Heart right ventricle (tissue), 16 donors: ENCODE data around the gene COL8A2. TPM values are rescaled to one million over a fixed set of nuclear protein-coding genes. Genes with fewer than 3 reads are reported as not detected.

Experiments
- ATAC-seq, 8 donors: fragments of 200-7000 bp; cut with Tn5 transposase; one replicate each; pipeline ENCODE4 v1.9.1; 2020; ENCODE audit warnings: mild to moderate bottlenecking in 8 of 8, moderate library complexity in 8 of 8, moderate number of reproducible peaks in 1 of 8
- DNase-seq, 2 donors: peaks; one replicate each; pipeline ENCODE4 v3.0.0-alpha.2; 2020
- H3K27ac ChIP-seq, 10 donors: fragments of 200-600 bp; sonication (generic) in 2 of 10; one replicate each; pipeline versions ENCODE4 v1.5.0 to v1.8.0; 2020 to 2022; ENCODE audit warnings: mild to moderate bottlenecking in 3 of 10
- H3K27me3 ChIP-seq, 7 donors: fragments of 200-600 bp; one replicate each; pipeline ENCODE4 v1.8.0; 2021 to 2022; ENCODE audit warnings: mild to moderate bottlenecking in 2 of 7
- H3K36me3 ChIP-seq, 9 donors: fragments of 200-600 bp; sonication (generic) in 1 of 9; one replicate each; pipeline versions ENCODE4 v1.5.0 to v1.8.0; 2020 to 2022; ENCODE audit warnings: mild to moderate bottlenecking in 2 of 9
- H3K4me1 ChIP-seq, 9 donors: fragments of 200-600 bp; sonication (generic) in 1 of 9; one replicate each; pipeline versions ENCODE4 v1.5.0 to v1.8.0; 2020 to 2022; ENCODE audit warnings: mild to moderate bottlenecking in 4 of 9
- H3K4me3 ChIP-seq, 10 donors: fragments of 200-600 bp; sonication (generic) in 2 of 10; one replicate each; pipeline versions ENCODE4 v1.5.0 to v1.8.0; 2020 to 2022; ENCODE audit warnings: mild to moderate bottlenecking in 7 of 10, moderate library complexity in 2 of 10
- H3K9me3 ChIP-seq, 11 donors: fragments of 200-600 bp in 10 of 11; sonication (generic) in 2 of 11; one replicate each; pipeline versions ENCODE4 v1.5.0 to v1.8.0; 2013 to 2022; ENCODE audit warnings: mild to moderate bottlenecking in 2 of 11, control low read depth in 1 of 11, moderate library complexity in 1 of 11
- CTCF ChIP-seq, 9 donors: fragments of 200-600 bp; sonication (generic) in 2 of 9; IDR thresholded peaks; one replicate each; pipeline versions ENCODE4 v1.5.0 to v1.8.0; 2021 to 2022; ENCODE audit warnings: antibody characterized with exemption in 9 of 9, mild to moderate bottlenecking in 5 of 9, moderate library complexity in 1 of 9
- WGBS, 2 donors: extraction: QIAGEN DNeasy Blood & Tissue Kit; methylation state at CpG; one replicate each; pipeline ENCODE4 v1.1.7; 2013; ENCODE audit warnings: inconsistent platforms in 1 of 2; 5-methylcytosine and 5-hydroxymethylcytosine counted together
- intact Hi-C, 10 donors: fragments of 100-400 bp; cut with DNase I; formaldehyde crosslinking; loops; one replicate each; pipeline versions ENCODE4 v1.11.1 to v1.14.2; 2022
- polyA plus RNA-seq, 2 donors: library from polyadenylated mRNA; stranded (reverse); fragments of 200-250 nt; gene quantifications; one replicate each; pipeline ENCODE4 v1.2.3, GENCODE V29; 2013
- total RNA-seq, 10 donors: library from RNA; stranded (reverse); fragmentation: NEBNext Ultra II Directional in 3 of 10; extraction: Animal tissue kit (Norgen Biotek cat#: 25700) in 3 of 10; gene quantifications; one replicate each; pipeline versions ENCODE4 v1.2.1 to v1.2.4, GENCODE V29; 2021 to 2023
- donor health status: Arrhythmogenic right ventricular cardiomyopathy.
- donor health status: ischemic (EF 13 %, LVEDD 7.1; RV severe dilation, severe dysfunction).
- donor health status: healthy with polysubstance abuse.
- donor health status: DM: no; HTN: yes; CAD: no.
- donor health status: DM: no; HTN: no; CAD: no.
- donor health status: ischemic (EF 25% LVEDD 6.9; RV normal size, moderate dysfunction).
- donor health status: ischemic (EF 25% LVEDD 5.7; RV mildly dilated, moderate dysfunction).
- donor health status: healthy.
- donor health status: DM: yes; HTN: yes; CAD: no.
- donor health status: Ischemic cardiomyopathy.
- donor health status: ischemic (EF 35%, LVEDD 5.7; RV mildly dilated, moderate dysfunction).
- donor health status: nonischemic (EF 11% LVEDD 7.7; RV severe dilation, severe dysfunction).
- donor health status: DM: yes; HTN: yes; CAD: no.
- donor health status: PGD.
- donor health status: ischemic (EF 29% LVEDD 5.4; RV normal size, mild dysfunction).
- donor health status: nonischemic (EF 23%, LVEDD 6.1; RV moderate dilation, normal function).

COL8A2 gene
- total and polyA plus RNA-seq, 12 donors: 0.53 to 2.0 (median 0.73) TPM

GRCh38 chr1:36114371-36114770, 10.7 kb downstream of the COL8A2 start:
- H3K9me3 ChIP-seq: no peaks in the 10 kb centered on the region
- DNase-seq (no peak), ATAC-seq (no peak)
- WGBS, 2 donors: 69 to 72% methylated on average over 5 of the region's 5 CpGs
- H3K4me1 ChIP-seq: peaks cover 0 to 14% (median 0%) of the 10 kb centered on the region in 9 donors
- H3K4me3 ChIP-seq: no peak overlapping the region
- no peak overlapping the region for H3K27ac ChIP-seq
- H3K36me3 ChIP-seq: no peaks in the 10 kb centered on the region
- H3K27me3 ChIP-seq: no peaks in the 10 kb centered on the region
- intact Hi-C loops: no loop called here
- no peak for TF ChIP-seq CTCF (IDR thresholded peaks at IDR 0.05)

GRCh38 chr1:36112823-36113222, 12.2 kb downstream of the COL8A2 start:
- DNase-seq (no peak), ATAC-seq (no peak)
- Histone ChIP-seq H3K4me3 (no peak overlapping the region), H3K27ac (no peak overlapping the region), H3K36me3 (no peaks in the 10 kb centered on the region), H3K9me3 (no peaks in the 10 kb centered on the region), H3K4me1 (peaks cover 0 to 15% (median 0%) of the 10 kb centered on the region in 9 donors), H3K27me3 (no peaks in the 10 kb centered on the region)
- TF ChIP-seq CTCF (IDR thresholded peaks at IDR 0.05): no peak
- 88 to 91% methylated on average over 9 of the region's 9 CpGs for WGBS, 2 donors
- intact Hi-C loops: no loop called here

GRCh38 chr1:36111151-36111550, 13.9 kb downstream of the COL8A2 start:
- WGBS, 2 donors: 74% methylated on average over 4 of the region's 4 CpGs

GRCh38 chr1:36109041-36109679, 15.9 kb downstream of the COL8A2 start:
- ATAC-seq (no peak), DNase-seq (no peak)
- Histone ChIP-seq H3K9me3 (no peaks in the 10 kb centered on the region), H3K27me3 (no peaks in the 10 kb centered on the region), H3K36me3 (no peaks in the 10 kb centered on the region), H3K27ac (no peak overlapping the region), H3K4me3 (no peak overlapping the region), H3K4me1 (peaks cover 0 to 4% (median 0%) of the 10 kb centered on the region in 9 donors)
- intact Hi-C loops: loop anchor here in 3 of 10 donors (10.0 kb wide), 2 partner anchors 76 to 316 kb away; no protein-coding TSS in a partner anchor
- no peak for TF ChIP-seq CTCF (IDR thresholded peaks at IDR 0.05)
- WGBS, 2 donors: 82 to 85% methylated on average over 11 of the region's 11 CpGs

More at GRCh38 chr1:36111151-36111550, 13.9 kb downstream of the COL8A2 start:
- intact Hi-C loops: no loop called here
- no peaks in the 10 kb centered on the region for H3K9me3 ChIP-seq
- H3K4me3 ChIP-seq: no peak overlapping the region
- no peak overlapping the region for H3K27ac ChIP-seq
- H3K4me1 ChIP-seq: peaks cover 0 to 12% (median 0%) of the 10 kb centered on the region in 9 donors
- no peaks in the 10 kb centered on the region for H3K27me3 ChIP-seq
- DNase-seq (no peak), ATAC-seq (no peak)
- no peaks in the 10 kb centered on the region for H3K36me3 ChIP-seq
- TF ChIP-seq CTCF (IDR thresholded peaks at IDR 0.05): no peak
